DMS 273 (cell line): ENCODE data around the gene TRIP6.
"Not testable (repeated sequence)": the region's sequence is repeated elsewhere in the genome, so short reads cannot be mapped to it uniquely, and the experiment has no call there.

Experiments
- DNase-seq: peaks from one replicate; lab custom pipeline; 2025; ENCODE audit not compliant: unreplicated experiment; lab: John Stamatoyannopoulos, UW

The TRIP6 gene

DNA sequence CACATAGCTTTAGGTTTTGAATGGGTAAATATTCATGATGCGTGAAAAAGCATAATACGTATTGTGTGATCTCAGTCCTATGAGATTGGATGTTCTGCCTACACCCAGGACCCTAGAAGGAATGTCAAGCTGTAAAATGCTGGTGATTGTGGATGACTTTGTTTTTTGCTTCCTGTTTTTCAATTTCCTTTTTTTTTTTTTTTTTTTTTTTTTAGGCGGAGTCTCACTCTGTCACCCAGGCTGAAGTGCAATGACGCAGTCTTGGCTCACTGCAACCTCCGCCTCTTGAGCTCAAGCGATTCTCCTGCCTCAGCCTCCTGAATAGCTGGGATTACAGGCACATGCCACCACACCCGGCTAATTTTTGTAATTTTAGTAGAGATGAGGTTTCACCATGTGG, 43.3 kb downstream of the TRIP6 start:
- not testable (repeated sequence) for DNase-seq

DNA sequence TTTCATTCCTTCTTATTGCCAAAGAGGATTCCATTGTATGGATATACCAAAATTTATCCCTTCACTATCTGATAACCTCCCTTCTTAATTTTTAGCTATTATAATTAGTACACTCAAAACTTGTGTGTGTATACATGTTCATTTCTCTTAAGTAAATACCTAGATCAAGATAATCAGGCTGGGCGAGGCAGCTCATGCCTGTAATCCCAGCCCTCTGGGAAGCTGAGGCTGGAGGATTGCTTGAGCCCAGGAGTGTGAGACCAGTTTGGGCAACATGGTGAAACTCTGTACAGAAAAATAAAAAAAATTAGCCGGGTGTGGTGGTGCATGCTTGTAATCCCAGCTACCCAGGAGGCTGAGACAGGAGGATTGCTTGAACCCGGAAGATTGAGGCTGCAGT, 44.3 kb downstream of the TRIP6 start:
- DNase-seq: no peak

DNA sequence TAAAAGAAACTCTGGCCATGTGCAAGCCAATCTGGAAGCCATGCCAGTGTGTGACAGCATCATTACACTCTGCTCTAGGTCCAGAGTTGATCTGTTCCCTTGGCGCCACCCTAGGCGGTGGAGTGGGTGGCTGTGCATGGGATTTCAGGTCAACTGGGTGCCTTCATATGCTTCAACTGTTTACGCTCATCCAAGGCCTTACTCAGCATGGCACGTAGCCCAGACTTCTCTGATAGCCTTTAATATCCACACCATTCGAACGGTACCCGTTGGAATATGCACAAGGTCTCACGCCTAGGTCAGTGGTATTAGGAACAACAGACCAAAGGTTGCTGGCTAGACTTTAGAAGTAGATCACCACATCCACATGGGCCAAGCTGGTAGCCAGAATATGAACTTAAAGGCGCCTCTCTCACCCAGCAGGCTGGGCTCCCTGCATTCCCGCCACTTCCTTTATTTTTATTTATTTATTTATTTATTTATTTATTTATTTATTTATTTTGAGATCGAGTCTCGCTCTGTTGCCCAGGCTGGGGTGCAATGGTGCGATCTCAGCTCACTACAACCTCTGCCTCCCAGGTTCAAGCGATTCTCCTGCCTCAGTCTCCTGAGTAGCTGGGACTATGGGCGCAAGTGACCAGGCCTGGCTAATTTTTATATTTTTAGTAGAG, 47.2 kb downstream of the TRIP6 start:
- no peak for DNase-seq

DNA sequence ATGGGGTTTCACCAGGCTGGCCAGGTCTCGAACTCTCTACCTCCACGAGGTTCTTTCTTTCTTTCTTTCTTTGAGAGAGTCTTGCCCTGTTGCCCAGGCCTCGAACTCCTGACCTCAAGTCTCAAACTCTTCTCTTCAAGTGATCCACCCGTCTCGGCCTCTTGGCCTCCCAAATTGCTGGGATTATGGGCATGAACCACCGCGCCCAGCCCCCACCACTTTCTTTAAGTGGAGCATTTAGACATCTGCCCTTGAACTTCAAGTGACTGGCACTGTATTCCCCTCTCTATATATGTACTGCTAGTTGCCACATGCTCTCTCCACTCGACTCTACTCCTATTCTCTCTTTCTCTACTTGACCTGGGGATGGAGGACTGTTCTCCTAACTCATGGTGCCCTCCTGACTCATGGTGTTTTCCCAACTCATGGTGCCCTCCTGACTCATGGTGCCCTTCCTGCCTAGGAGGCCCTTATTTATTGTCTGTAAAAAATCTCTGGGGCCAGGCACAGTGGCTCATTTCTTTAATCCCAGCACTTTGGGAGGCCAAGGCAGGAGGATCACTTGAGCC, 47.8 kb downstream of the TRIP6 start:
- DNase-seq: no peak

DNA sequence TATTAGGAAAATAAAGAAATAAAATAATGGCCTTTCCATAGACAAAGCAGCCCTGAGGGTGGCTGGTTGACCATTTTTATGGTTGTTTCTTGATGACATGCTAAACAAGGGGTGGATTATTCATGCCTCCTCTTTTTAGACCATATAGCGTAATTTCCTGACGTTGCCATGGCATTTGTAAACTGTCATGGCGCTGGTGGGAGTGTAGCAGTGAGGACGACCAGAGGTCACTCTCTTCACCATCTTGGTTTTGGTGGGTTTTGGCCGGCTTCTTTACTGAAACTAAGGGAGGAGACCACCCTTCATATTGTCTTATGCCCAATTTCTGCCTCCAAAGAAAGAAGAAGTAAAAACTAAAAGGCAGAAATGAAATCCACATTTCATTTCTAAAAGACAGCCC, 52.1 kb downstream of the TRIP6 start:
- DNase-seq: not testable (repeated sequence)

DNA sequence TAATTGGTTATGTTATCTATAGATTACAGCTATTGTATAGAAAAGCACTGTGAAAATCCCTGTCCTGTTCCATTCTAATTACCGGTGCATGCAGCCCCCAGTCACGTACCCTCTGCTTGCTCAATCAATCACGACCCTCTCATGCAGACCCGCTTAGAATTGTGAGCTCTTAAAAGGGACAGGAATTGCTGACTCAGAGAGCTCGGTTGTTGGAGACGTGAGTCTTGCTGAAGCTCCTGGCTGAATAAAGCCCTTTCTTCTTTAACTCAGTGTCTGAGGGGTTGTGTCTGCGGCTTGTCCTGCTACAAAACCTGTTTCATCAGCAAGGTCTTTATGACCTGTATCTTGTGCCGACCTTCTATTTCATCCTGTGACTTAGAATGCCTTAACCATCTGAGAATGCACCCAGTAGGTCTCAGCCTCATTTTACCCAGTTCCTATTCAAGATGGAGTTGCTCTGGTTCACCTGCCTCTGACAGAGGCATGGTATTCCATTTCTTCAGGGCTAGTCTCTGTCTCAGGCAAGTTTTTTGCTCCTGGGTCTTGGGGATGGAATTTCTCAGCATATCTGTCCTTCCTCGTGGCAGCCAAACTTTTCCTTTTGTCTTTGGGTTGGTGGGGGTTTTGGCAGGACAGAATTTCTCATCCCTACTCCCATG, 52.7 kb downstream of the TRIP6 start:
- DNase-seq: not testable (repeated sequence)

DNA sequence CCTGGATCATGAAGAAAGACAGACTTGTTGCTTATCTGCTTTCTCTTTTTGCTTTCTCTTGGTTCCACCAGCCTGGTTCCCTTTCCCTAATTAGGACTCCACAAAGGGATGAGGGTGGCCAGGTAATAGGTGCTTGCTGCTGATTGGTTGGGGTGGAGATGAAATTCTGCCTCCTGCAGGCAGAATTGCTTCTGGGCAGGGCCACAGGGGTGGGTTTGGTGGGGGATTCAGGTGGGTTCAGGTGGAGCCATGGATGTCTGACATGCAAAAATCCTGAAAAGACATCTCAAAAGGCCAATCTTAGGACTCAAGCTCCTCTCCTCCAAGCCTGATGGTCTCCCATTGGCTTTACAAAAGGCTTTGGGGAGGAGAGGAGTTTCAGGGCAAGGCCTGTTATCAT, 53.9 kb downstream of the TRIP6 start:
- DNase-seq: no peak
